ENCODE results near the gene AQP12B. TPM values are rescaled to one million over a fixed set of nuclear protein-coding genes. Genes with fewer than 3 reads are reported as not detected.

AQP12B gene
- total RNA-seq, 2 experiments from 2014 or later, result not detected

DNA sequence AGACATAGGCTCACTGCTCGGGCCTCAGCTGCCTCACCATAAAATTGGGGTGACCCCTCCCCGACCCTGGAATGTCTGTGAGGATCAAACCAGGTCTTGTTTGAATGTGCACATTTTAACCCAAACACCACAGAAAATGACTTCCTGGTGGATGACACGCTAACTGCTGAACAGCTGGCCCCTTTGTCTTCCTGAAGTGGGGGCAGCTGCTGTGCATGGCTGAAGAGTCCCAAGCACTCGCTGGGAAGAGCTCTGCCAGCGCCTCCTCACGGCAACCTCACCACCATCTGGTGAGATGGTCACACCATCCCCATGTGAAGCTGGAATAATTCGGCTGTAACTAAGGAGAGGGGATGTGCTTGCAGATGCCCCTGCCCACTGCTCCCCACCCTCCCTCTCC, 43.0 kb upstream of the AQP12B start:
- no peak for ATAC-seq (ENCODE audit: poor library complexity)
- H3K36me3 ChIP-seq (ENCODE audit: insufficient read depth, low read length), result no peaks in the 10 kb centered on the region
- DNase-seq, result no peak
- no peaks in the 10 kb centered on the region for H3K27me3 ChIP-seq (ENCODE audit: control insufficient read depth in 1 of 2, insufficient read depth in 2 of 2, low read length in 2 of 2)
- no peak overlapping the region for H3K27ac Mint-ChIP-seq
- no peaks in the 10 kb centered on the region for H3K9me3 Mint-ChIP-seq
- no peak overlapping the region for H3K4me3 Mint-ChIP-seq
- H3K27ac ChIP-seq (ENCODE audit: low read depth in 1 of 2, low read length in 2 of 2), result no peak overlapping the region
- no peaks in the 10 kb centered on the region for H3K36me3 Mint-ChIP-seq (ENCODE audit: low read depth)
- H3K4me3 ChIP-seq (ENCODE audit: low read length), result no peak overlapping the region
- H3K9me3 ChIP-seq (ENCODE audit: control insufficient read depth in 1 of 2, insufficient read depth in 1 of 2, low read length in 2 of 2), result no peaks in the 10 kb centered on the region
- H3K4me1 ChIP-seq (ENCODE audit: insufficient read depth, low read length), result no peaks in the 10 kb centered on the region
- TF ChIP-seq, protein P1, sequence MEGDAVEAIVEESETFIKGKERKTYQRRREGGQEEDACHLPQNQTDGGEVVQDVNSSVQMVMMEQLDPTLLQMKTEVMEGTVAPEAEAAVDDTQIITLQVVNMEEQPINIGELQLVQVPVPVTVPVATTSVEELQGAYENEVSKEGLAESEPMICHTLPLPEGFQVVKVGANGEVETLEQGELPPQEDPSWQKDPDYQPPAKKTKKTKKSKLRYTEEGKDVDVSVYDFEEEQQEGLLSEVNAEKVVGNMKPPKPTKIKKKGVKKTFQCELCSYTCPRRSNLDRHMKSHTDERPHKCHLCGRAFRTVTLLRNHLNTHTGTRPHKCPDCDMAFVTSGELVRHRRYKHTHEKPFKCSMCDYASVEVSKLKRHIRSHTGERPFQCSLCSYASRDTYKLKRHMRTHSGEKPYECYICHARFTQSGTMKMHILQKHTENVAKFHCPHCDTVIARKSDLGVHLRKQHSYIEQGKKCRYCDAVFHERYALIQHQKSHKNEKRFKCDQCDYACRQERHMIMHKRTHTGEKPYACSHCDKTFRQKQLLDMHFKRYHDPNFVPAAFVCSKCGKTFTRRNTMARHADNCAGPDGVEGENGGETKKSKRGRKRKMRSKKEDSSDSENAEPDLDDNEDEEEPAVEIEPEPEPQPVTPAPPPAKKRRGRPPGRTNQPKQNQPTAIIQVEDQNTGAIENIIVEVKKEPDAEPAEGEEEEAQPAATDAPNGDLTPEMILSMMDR (IDR thresholded peaks at IDR 0.05), result no peak
- H3K27me3 Mint-ChIP-seq, result peaks cover 5% of the 10 kb centered on the region
- intact Hi-C loops (cut with DNase I, micrococcal nuclease), result no loop called here
- H3K4me1 Mint-ChIP-seq (ENCODE audit: low read depth), result no peaks in the 10 kb centered on the region
- ChIA-PET CTCF (no interaction called here), POLR2A (no interaction called here)

DNA sequence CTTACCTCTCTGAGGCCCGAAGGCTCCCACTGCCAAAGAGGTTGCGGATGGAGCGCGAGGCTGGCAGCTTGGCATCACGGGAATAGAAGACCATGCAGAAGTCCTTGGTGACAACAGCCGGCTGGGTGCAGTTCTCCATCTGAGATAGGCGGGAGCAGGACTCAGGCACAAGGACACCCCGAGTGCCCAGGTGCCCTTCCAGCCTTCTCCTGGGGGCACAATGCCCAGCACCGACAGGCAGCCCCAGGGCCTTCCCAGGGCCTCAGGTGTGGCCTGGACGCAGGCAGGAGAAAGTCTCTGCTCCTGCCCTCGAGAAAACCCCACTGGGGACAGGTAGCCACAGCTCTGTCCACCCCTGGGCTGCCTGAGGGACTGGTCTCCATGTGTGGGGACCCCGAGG, 42.6 kb upstream of the AQP12B start:
- no peaks in the 10 kb centered on the region for H3K9me3 Mint-ChIP-seq
- H3K36me3 Mint-ChIP-seq (ENCODE audit: low read depth), result no peaks in the 10 kb centered on the region
- CTCF ChIA-PET, result no interaction called here
- Histone ChIP-seq H3K27me3 (ENCODE audit: control insufficient read depth in 1 of 2, insufficient read depth in 2 of 2, low read length in 2 of 2) (no peaks in the 10 kb centered on the region), H3K27ac (ENCODE audit: low read depth in 1 of 2, low read length in 2 of 2) (no peak overlapping the region), H3K4me3 (ENCODE audit: low read length) (no peak overlapping the region), H3K36me3 (ENCODE audit: insufficient read depth, low read length) (no peaks in the 10 kb centered on the region), H3K9me3 (ENCODE audit: control insufficient read depth in 1 of 2, insufficient read depth in 1 of 2, low read length in 2 of 2) (no peaks in the 10 kb centered on the region), H3K4me1 (ENCODE audit: insufficient read depth, low read length) (no peaks in the 10 kb centered on the region)
- ATAC-seq (ENCODE audit: poor library complexity) (no peak), DNase-seq (no peak)
- H3K4me1 Mint-ChIP-seq (ENCODE audit: low read depth), result no peaks in the 10 kb centered on the region
- POLR2A ChIA-PET, result no interaction called here
- H3K4me3 Mint-ChIP-seq, result no peak overlapping the region
- peaks cover 5% of the 10 kb centered on the region for H3K27me3 Mint-ChIP-seq
- intact Hi-C loops (cut with DNase I, micrococcal nuclease), result no loop called here
- no peak overlapping the region for H3K27ac Mint-ChIP-seq
- TF ChIP-seq, protein P1 (IDR thresholded peaks at IDR 0.05), result no peak

DNA sequence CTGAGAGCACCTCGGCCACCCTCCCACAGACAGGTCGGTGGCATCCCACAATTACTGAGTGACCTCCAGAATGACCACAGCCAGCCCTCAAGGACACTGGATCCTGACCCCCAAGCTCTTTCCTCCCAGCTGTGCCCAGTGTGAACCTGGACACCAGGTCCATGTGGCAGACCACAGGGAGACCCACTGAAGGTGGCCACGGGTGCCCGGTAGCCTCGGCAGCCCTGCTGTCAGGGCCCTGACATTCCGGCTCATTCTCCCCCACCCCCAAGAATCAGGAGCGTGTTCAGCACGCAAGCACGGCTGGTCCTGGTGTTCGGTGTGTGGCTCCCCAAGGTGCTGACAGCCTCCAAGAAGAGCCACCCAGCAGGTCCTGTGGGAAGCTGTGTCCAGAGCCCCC, 41.7 kb upstream of the AQP12B start:
- DNase-seq (no peak), ATAC-seq (ENCODE audit: poor library complexity) (no peak)
- no peaks in the 10 kb centered on the region for H3K4me1 Mint-ChIP-seq (ENCODE audit: low read depth)
- no peaks in the 10 kb centered on the region for H3K36me3 ChIP-seq (ENCODE audit: insufficient read depth, low read length)
- no peak overlapping the region for H3K27ac ChIP-seq (ENCODE audit: low read depth in 1 of 2, low read length in 2 of 2)
- H3K27me3 ChIP-seq (ENCODE audit: control insufficient read depth in 1 of 2, insufficient read depth in 2 of 2, low read length in 2 of 2), result no peaks in the 10 kb centered on the region
- no peaks in the 10 kb centered on the region for H3K4me1 ChIP-seq (ENCODE audit: insufficient read depth, low read length)
- H3K9me3 Mint-ChIP-seq, result no peaks in the 10 kb centered on the region
- H3K36me3 Mint-ChIP-seq (ENCODE audit: low read depth), result no peaks in the 10 kb centered on the region
- intact Hi-C loops (cut with DNase I, micrococcal nuclease), result no loop called here
- no peak overlapping the region for H3K4me3 Mint-ChIP-seq
- H3K4me3 ChIP-seq (ENCODE audit: low read length), result no peak overlapping the region
- TF ChIP-seq, protein P1 (IDR thresholded peaks at IDR 0.05), result no peak
- CTCF ChIA-PET, result no interaction called here
- no peaks in the 10 kb centered on the region for H3K9me3 ChIP-seq (ENCODE audit: control insufficient read depth in 1 of 2, insufficient read depth in 1 of 2, low read length in 2 of 2)
- peaks cover 5% of the 10 kb centered on the region for H3K27me3 Mint-ChIP-seq
- no peak overlapping the region for H3K27ac Mint-ChIP-seq
- POLR2A ChIA-PET, result no interaction called here

Data from CD4-positive, alpha-beta T cell (primary cell).